HG03159 (cell line): ENCODE data around the gene PIEZO2.
"Not testable (repeated sequence)": the region's sequence is repeated elsewhere in the genome, so short reads cannot be mapped to it uniquely, and the experiment has no call there.

Source experiments
- ATAC-seq: cut with Tn5 transposase; IDR thresholded peaks from one replicate; pipeline ENCODE4 v1.9.1; 2021; ENCODE audit warnings: mild to moderate bottlenecking, moderate library complexity; ENCODE audit not compliant: unreplicated experiment

Gene PIEZO2

DNA sequence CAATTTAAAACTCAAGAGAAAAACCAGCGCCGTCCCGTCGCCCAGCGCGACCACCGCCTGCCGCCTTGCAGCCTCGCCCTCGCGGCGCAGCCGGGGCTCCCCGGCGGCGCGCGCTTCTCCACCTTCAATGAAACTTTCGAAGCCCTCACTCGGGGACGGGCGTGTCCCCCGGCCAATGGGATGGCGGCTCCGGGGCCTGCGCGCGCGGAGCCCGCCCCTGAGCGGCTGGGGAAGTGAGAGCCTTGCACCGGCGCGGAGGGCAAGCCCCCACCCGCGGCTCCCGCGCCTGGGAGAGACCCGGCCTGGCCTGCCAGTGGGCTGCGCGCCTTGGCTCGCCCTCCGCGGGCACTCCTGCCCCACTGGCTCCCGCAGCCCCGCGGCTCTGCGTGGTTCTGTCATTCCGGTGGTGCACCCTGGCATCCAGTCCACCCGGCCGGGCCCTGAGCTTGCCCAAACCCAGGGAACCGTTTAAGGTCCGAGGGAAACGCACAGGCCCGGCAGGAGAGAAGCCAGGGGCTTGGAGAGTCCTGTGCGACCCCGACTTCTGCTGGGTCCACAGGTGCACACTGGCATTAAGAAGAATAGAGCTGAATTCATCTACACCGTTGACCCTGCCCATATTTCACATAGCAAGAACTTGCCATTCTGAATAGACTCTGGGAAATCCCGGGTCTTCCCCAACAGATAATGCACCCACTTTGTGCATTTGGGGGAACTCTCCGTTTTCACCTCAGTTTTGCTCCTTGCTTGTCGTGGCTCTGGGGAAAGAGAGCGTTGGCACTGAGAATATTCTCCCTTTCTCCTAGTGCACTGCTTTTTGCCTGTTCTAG is at the start of gene PIEZO2:
Gene PIEZO2 (minus strand): TSS at position 129 of the 830 bp plus-strand sequence. CDS start 981 bp downstream, outside the sequence.
- peak; percentile 86 for ATAC-seq

DNA sequence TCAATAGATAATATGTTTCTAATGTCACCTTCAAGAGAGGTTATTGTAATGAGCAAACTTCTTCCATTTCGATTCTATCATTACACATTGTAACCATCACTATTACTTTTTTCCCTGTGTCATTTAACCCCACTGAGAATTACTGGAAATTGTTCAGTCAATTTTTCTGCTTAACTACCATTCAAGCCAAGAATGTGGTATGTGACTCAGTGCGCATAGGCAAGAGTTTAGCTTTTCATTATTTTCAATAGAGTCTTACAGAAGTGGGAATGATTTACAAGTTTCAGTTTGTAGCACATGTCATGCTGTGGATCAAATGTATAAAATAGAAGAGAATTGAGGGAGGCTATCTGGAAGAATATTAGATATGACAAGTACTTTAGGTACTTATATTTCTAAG is 34.3 kb upstream of the PIEZO2 start:
- ATAC-seq = no peak

DNA sequence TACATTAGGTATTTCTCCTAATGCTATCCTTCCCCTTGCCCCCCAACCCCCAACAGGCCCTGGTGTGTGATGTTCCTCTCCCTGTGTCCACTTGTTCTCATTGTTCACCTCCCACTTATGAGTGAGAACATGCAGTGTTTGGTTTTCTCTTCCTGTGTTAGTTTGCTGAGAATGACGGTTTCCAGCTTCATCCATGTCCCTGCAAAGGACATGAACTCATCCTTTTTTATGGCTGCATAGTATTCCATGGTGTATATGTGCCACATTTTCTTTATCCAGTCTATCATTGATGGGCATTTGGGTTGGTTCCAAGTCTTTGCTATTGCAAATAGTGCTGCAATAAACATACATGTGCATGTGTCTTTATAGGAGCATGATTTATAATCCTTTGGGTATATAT is 32.3 kb upstream of the PIEZO2 start:
- not testable (repeated sequence) for ATAC-seq

DNA sequence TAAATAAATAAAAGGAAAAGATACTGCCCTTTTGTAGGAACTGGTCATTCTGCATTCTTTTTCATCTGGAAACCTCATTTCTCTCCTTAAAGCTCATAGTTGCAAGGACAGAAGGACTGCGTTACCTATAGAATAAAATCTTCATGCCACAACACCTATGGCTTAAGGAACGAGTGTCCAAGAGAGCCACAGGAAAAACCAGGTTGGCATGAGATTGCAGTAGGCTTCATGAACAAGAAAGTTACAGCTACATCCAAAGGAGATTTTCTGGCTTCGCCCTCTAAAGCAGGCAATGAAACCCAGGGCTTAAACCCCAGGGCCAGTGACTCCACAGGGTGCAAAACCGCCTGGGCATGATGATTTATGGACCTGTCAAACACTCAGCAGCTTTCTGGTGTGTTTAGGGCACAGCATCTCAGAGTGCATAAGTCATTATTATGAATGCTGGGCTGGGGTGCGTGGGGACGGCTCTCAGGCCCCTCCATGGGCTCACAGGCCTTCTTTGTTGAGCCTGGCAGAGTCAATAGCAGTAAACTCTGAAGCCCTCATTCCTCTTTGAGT is 30.7 kb upstream of the PIEZO2 start:
- ATAC-seq = no peak

DNA sequence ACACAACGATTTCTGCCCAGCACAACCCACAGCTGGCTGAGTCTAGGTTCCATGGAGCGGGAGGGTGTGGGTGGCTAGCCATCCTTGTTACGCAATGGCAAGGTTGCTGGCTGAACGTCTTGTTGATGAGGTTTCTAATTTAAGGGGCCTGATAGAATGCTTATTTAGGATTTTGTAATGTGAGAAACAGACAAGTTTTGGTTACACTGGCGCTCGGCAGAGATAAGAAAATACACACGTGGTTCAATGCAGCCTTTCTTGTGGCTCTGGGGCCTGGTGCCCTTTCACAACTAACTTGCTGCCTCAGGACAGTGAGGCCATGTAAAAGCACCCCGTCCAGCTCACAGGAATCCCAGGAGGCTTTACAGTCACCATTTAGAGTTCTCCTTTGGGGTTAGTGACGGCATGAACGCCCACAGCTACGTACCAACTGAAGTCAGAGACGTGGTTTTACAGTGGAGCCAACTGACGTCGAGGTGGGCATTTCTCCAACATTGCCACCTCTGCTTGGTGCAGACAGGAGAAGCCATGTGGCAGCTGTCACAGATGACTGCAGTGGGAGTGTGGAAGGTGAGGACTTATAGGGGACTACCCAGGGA is 29.7 kb upstream of the PIEZO2 start:
- no peak for ATAC-seq

DNA sequence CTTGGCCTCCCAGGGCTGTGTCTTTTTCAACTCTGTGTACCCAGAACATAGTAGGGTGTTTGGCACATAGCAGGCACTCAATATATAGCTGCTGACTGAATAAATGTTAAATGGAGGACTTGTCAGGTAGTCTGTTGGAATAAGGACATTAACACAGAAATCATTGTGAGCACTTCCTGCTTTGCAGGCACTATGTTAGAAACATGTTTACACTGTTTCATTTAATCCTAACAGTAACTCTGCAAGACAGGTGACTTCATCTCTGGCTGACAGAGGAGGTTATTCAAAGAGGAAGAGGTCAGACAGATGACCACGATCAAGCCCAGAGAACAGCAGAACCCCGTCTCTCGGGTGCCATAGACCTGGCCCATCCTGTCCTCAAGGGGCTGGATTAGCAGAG is 28.0 kb upstream of the PIEZO2 start:
- no peak for ATAC-seq

DNA sequence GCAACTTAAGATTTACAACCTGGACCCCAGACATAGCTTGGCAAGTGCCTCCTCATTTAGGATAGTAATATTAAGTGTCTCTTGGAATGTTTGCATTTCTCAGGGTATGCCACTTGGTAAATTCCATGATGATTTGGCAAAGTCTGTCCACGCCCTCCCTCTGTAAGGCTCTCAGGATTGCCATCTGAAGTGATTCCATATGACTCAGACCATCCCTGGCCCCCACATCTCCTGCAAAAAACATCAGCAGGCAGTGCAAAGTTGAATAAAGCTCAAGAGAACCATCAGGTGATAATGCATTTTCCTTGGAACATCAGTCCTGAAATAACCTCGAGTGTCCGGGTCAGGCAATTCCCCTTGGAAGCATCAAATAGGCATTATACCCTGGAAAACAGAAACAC is 27.1 kb upstream of the PIEZO2 start:
- no peak for ATAC-seq

DNA sequence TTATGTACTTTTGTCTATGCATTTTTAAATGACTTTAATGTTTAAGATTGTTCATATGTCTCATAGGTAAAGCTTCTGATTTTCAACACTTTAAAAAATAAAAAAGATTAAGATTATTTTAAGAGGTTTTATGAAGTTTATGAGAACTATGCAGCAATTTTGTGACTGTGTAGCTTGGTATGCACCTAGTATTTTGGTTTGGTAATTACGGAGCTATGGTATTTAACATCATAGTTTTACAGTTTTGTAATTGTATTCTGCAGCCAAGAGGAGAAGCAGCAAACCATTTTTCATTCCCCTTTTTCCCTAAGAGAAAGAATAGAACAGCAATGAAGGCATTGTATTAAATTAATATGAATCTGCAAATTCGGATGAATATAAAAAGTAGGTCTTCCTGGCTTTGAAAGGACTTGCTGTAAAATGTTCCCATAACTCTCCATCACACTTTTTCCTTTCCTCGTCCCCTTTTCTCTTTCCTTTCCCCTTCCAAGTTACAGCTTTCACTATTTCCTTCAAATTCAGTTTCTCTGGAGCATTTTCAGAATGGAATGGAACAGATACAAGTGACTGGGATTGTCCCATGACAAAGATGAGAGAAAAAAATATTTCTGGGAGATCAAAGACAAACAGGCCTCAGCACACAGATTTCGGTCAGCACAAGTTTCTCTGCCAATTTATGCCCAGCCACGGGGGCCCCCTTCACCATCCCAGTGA is 26.1 kb upstream of the PIEZO2 start:
- ATAC-seq = no peak

DNA sequence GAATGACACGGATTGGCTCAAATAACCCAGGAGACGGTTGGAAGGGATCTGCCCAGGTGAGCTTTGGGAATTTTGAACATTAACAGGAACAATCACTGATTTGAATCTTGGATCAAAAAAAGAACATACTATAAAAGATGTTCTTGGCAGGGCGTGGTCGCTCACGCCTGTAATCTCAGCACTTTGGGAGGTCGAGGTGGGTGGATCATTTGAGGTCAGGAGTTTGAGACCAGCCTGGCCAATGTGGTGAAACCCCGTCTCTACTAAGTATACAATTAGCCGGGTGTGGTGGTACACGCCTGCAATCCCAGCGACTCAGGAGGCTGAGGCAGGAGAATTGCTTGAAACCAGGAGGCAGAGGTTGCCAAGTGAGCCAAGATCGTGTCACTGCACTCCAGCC is 24.8 kb upstream of the PIEZO2 start:
- not testable (repeated sequence) for ATAC-seq

DNA sequence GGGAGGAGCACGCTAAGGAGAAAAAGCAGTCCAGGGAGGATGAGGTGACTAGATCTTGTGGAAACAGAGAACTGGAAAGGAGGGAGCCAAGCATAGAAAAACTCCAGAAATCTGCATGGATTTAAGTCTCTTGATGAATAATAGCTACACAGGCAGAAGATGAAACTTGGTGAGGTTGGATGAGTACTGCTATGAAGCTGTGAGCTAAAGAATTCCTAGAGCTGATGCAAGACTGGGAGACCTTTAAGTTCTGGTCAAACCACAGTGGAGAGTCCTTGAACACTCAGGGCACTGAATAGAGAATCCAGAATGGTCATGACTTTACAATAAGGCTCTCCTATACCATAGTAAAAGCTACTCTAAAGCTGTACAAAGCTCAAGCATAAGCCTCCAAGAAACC is 18.4 kb upstream of the PIEZO2 start:
- ATAC-seq = no peak

DNA sequence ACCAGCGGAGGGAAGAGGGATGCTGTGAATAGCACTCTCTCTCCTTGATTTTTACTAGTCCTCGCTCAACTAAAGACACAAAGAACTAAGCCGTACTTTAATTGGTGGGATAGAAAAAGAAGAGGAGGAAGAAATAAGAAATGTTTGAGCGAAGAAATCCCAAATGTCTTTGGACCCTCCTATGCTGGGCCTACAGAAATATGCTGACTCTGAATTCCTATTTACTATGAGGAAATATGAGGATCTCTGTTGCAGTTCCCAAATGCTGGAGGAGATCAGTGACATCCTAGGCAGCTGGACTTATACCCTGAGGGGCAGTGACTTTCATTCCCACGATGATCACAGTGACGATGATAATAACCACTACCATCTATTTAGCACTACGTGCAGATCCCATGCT is 16.6 kb upstream of the PIEZO2 start:
- no peak for ATAC-seq

DNA sequence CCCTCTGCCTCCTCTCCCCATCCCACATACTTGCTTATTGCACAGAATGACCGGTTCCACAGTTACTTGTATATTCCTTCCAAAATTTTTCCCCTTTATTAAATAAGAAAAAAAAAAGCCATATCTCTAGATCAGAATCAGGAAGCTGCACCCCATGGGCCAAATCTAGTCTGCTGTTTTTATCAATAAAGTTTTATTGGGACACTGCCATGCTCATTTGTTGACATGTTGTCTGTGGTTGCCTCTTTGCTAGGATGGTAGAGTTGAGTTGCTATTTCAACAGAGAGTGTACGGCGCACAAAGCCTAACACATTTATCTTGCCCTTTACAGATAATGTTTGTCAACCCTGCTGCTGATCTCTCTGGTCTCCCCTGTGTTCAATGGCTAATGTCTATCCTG is 15.8 kb upstream of the PIEZO2 start:
- ATAC-seq = no peak

DNA sequence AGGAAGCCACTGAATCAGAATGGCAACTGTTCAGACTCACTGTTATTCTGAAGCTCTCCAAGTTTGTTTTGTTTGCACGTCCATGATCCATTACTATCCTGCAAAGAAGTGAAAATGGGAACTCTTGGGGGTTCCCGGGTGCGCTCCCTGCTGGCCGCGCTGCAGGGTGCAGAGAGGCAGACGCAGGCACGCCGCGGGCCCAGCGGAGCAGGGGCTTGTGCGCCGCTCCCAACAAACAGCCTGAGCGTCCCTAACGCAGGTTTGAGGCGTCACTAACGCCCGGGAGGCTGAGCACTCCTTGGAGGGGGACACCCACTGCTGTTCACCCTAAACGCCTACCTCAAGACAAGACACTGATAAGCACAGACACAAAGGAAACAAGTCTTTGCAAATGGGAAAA is 14.3 kb upstream of the PIEZO2 start:
- ATAC-seq = no peak

DNA sequence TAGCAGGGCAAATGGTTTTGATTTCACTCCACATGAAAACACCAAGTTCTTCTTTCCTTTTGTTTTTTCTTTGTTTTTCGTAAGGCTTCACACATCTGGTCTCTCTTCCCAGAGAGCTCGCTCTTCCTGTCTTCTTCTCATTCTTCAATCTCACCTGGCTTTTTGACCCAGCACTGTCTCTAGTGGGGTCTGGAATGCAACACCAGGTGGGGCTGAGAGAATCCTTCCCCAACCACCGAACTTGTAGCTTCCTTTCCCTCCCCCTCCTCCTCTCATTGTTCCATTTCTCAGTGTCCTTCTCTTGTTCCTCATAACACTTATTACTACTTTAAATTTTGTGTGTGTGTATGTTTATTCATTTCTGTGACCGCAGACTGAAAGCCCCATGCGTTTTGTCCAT is 13.5 kb upstream of the PIEZO2 start:
- ATAC-seq = no peak

DNA sequence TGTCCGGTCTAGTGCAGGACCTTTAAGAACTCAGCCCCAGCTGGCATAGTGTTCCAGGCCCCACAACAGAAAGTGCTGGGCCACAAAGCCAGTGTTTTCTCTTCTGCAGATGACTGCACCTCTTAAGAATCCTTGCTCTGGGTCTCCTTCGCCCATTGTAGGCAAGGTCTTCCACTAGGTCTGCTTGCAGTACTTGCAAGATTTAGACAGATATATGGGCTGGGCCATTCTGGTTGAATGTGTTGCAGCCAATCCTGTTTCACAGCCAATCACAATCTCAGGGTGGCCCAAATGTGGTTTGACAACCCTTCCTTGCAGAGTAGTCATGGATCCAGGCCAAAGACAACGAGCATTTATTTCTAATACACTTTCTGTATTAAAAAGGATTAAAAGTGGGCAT is 13.1 kb upstream of the PIEZO2 start:
- no peak for ATAC-seq

DNA sequence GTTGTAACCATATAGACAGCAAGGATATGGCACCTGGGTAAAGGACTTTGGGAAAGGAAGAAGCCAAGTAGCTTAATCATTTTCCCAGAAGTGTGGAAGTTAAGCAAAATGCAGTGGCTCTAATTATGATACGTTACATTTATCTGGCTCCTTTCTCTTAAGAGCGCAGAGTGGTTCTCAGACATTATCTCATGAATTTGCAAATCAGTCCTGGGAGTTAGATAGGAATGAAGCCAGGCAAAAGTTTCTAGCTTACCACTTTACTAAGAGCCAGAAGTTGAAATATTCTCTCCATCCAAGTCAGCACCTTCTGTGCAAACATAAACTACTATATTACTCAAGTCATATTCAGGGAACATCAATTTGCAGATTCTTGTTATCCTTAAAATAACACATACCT is 10.9 kb upstream of the PIEZO2 start:
- no peak for ATAC-seq

DNA sequence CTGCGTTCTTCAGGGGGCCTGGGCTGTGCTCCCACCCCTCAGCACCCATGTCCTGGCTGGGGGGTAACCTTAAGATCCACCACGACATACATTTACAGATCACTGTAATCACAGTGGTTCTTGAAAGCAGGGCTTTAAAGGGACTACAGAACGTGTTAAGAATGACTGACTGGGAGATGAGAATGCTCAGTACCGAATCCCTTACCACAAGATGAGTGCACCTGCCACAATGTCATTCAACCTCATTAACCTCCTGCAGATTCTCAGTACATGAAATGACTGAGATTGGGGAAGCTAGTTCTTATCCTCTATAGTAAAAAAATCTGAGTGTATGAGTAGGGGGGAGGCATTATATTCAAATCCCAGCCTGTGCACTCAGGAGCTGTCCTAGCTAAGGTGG is 10.5 kb upstream of the PIEZO2 start:
- no peak for ATAC-seq

DNA sequence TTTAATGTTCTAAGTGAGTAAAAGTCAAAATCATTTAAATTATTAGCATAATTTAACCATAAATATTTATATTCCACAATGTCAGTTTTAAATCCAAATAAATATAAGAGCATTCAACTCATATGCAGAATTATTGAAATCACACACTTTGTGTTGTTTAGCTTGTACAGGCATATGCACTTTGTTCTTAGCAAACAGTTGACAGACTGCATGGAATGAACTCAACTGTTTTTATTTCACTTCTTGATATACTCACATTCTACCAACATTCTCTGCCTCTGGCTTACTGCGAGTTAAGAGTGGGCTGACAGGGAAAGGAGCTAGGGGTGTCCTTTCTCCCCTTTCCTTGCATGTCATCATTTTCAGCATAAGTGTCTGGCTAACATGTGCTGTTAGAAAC is 7.6 kb upstream of the PIEZO2 start:
- no peak for ATAC-seq

DNA sequence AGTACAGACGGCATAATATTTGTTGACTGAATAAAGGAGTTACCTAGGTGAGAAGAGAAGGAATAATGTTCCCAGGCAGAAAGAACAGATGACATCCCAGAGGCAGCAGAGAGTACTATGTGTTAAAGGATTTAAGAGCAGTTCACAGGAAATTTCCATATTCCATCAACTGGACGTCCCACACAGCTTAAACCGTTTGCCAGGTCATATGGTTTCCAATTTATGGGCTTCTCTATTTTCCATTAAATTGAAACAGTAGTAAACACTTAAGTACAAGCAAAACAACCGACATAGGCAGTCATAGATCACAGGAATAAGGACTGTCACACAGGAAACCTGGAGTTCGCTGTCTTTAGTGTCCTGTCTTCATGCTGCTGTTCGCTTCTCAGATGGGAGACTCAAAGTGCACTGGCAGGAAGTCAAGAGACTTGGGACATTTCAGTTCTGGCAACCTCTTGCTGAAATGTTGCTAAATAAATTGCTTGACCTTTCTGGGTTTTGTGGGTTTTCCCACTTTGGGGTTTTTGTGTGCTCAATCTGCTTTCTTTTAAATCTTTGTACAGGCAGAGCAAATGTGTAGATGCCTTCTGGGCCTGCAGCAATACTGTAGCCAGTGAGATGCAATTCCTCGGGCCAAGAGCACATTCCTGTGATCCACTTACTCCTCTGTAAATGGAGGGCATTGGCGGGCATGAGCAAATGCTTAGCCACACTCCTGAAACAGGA is 5.8 kb upstream of the PIEZO2 start:
- ATAC-seq = no peak

DNA sequence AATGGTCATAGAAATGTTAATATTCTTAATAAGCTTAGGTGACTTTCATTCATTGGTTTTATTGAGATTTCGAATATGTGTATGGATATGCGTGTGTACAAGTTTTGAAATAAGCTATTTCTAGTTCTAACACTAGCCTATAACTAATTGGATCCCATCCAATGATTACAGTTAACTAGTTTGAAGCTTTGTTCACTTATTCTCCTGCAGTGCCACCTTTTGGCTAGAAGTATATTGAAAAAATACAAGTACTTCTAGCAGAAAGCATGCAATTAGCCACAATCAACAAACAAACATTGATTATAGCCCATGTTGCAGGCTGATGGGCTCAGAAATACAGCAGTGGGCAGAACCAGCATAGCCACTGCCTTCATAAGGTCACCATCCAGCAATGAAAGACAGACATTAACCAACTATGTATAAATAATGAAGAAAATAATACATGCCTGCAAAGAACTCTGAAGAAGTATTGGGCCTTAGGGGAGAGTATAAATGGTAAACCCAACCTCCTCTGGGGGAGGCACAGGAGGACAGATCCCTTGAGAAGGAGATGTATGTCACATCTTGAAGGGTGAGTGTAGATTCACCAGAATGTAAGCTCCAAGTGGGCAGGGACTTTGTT is 5.1 kb upstream of the PIEZO2 start:
- ATAC-seq = no peak

DNA sequence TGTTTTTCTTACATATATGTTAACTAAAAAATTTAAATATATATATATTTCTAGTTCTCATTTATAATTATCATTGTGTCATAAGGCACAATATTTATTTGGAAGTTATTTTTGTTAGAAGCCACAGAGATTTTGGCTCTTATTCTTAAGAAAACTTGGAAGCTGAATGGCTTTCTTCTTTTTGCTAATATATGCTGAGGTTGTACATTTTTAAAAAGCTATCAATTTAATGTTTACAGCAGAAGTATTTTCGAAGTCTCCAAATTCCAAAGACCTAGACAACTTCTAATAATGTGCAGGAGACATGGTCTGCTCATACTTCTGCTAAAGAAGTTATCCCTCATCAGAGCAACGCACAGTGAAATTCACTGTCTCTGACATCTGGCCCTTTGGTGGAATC is 3.7 kb upstream of the PIEZO2 start:
- ATAC-seq = no peak
